Sigmoid colon (tissue), 7 donors: ENCODE data around the gene HAL. TPM values are rescaled to one million over a fixed set of nuclear protein-coding genes. Genes with fewer than 3 reads are reported as not detected.

Experiments
- DNase-seq: peaks from one replicate; pipeline ENCODE4 v3.0.0-alpha.2; 2019
- H3K27ac ChIP-seq, 4 donors: fragments of 200-600 bp; sonication (generic); one replicate each; pipeline ENCODE4 v1.5.1; 2016 to 2019; ENCODE audit warnings: mild to moderate bottlenecking in 1 of 4
- H3K27me3 ChIP-seq, 3 donors: fragments of 200-600 bp; sonication (generic); one replicate each; pipeline ENCODE4 v1.5.1; 2019; ENCODE audit warnings: mild to moderate bottlenecking in 1 of 3
- H3K36me3 ChIP-seq, 4 donors: fragments of 200-600 bp; sonication (generic); one replicate each; pipeline ENCODE4 v1.5.1; 2016 to 2019
- H3K4me1 ChIP-seq, 4 donors: fragments of 200-600 bp; sonication (generic); one replicate each; pipeline ENCODE4 v1.5.1; 2017 to 2019
- H3K4me3 ChIP-seq, 4 donors: fragments of 200-600 bp; sonication (generic); one replicate each; pipeline ENCODE4 v1.5.1; 2017 to 2019; ENCODE audit warnings: mild to moderate bottlenecking in 2 of 4, moderate library complexity in 1 of 4
- H3K9me3 ChIP-seq, 4 donors: fragments of 200-600 bp in 3 of 4; sonication (generic) in 3 of 4; one replicate each; pipeline versions ENCODE4 v1.5.1 to v1.6.1; 2013 to 2019
- CTCF ChIP-seq, 4 experiments: fragments of 450-650 bp in 3 of 4; fragments of 200-600 bp in 1 of 4; IDR thresholded peaks; one replicate each; pipeline ENCODE4 v1.5.1; 2016 to 2019; ENCODE audit warnings: antibody characterized with exemption in 4 of 4, mild to moderate bottlenecking in 3 of 4, moderate library complexity in 2 of 4
- EP300 ChIP-seq, 4 donors: sonication (generic); formaldehyde crosslinking; IDR thresholded peaks; one replicate each; pipeline ENCODE4 v1.6.1; 2017; ENCODE audit warnings: antibody characterized with exemption in 4 of 4
- POLR2A ChIP-seq, 2 donors: fragments of 450-650 bp; IDR thresholded peaks; one replicate each; pipeline ENCODE4 v1.6.1; 2016; ENCODE audit warnings: antibody characterized with exemption in 2 of 2, mild to moderate bottlenecking in 2 of 2, moderate library complexity in 2 of 2
- POLR2AphosphoS5 ChIP-seq, 4 donors: sonication (generic); formaldehyde crosslinking; IDR thresholded peaks; one replicate each; pipeline ENCODE4 v1.6.1; 2017; ENCODE audit warnings: antibody characterized with exemption in 4 of 4
- WGBS, 2 donors: extraction: QIAGEN DNeasy Blood & Tissue Kit; methylation state at CpG; one replicate each; pipeline ENCODE4 v1.1.7; 2013; 5-methylcytosine and 5-hydroxymethylcytosine counted together
- intact Hi-C: fragments of 100-400 bp; cut with DNase I; formaldehyde crosslinking; loops from one replicate; pipeline ENCODE4 v1.15.1; 2023
- polyA plus RNA-seq, 3 donors: library from polyadenylated mRNA; stranded (reverse); fragments of 200-250 nt; gene quantifications; one replicate each; pipeline ENCODE4 v1.2.3, GENCODE V29; 2013
- total RNA-seq, 4 donors: library from RNA; depleted of rRNA; stranded (reverse); fragments of >200 nt; gene quantifications; one replicate each; pipeline ENCODE4 v1.1.0, GENCODE V29; 2016
- donor health status: healthy with polysubstance abuse.
- donor health status: Bipolar disorder and iron deficiency.
- donor health status: healthy.

Gene HAL
- under 1 TPM in 1 of 4 donors, not detected in 3; 0.14 TPM for total RNA-seq
- under 1 TPM; under 0.01 to 0.46 (median 0.39) TPM for polyA plus RNA-seq

GRCh38 chr12:95996034-95996658, at the start of gene HAL:
Gene HAL, minus strand, starts transcription at chr12:95996344. Its CDS starts 434 bp downstream, at chr12:95995910.
- peaks cover 0 to 15% (median 2%) of the 10 kb centered on the region in 4 donors for H3K36me3 ChIP-seq
- 29 to 69% methylated on average over 7 of the region's 7 CpGs for WGBS, 2 donors
- TF ChIP-seq POLR2A (IDR thresholded peaks at IDR 0.05) (no peak), CTCF (IDR thresholded peaks at IDR 0.05) (no peak), POLR2AphosphoS5 (IDR thresholded peaks at IDR 0.05) (no peak), EP300 (IDR thresholded peaks at IDR 0.05) (no peak)
- H3K27me3 ChIP-seq = no peaks in the 10 kb centered on the region
- H3K9me3 ChIP-seq = no peaks in the 10 kb centered on the region
- H3K4me1 ChIP-seq = no peaks in the 10 kb centered on the region
- intact Hi-C loops = loop anchor here (2.0 to 5.0 kb wide), 2 partner anchors 77 to 414 kb away; no protein-coding TSS in a partner anchor
- no peak for DNase-seq
- no peak within 1 kb of the TSS for H3K4me3 ChIP-seq
- no peak within 1 kb of the TSS for H3K27ac ChIP-seq

- Histone ChIP-seq H3K27ac (no peak overlapping the region), H3K9me3 (no peaks in the 10 kb centered on the region), H3K36me3 (no peaks in the 10 kb centered on the region), H3K27me3 (no peaks in the 10 kb centered on the region), H3K4me3 (no peak overlapping the region), H3K4me1 (peaks cover 0 to 8% (median 0%) of the 10 kb centered on the region in 4 donors)
- no peak for DNase-seq
- intact Hi-C loops = no loop called here
- 73 to 86% methylated on average over 7 of the region's 7 CpGs for WGBS, 2 donors
- TF ChIP-seq EP300 (IDR thresholded peaks at IDR 0.05) = no peak
- no peak for TF ChIP-seq CTCF (IDR thresholded peaks at IDR 0.05)
- TF ChIP-seq POLR2A (IDR thresholded peaks at IDR 0.05) = no peak
- no peak for TF ChIP-seq POLR2AphosphoS5 (IDR thresholded peaks at IDR 0.05)
These were observed 49.4 kb upstream of the HAL start for GRCh38 chr12:96045566-96045965.

GRCh38 chr12:96044943-96045290, 48.8 kb upstream of the HAL start:
- Histone ChIP-seq H3K9me3 (no peaks in the 10 kb centered on the region), H3K36me3 (no peaks in the 10 kb centered on the region), H3K4me3 (no peak overlapping the region), H3K4me1 (peaks cover 0 to 8% (median 0%) of the 10 kb centered on the region in 4 donors), H3K27ac (no peak overlapping the region), H3K27me3 (no peaks in the 10 kb centered on the region)
- TF ChIP-seq CTCF (IDR thresholded peaks at IDR 0.05) = no peak
- no peak for TF ChIP-seq POLR2AphosphoS5 (IDR thresholded peaks at IDR 0.05)
- TF ChIP-seq EP300 (IDR thresholded peaks at IDR 0.05) = no peak
- TF ChIP-seq POLR2A (IDR thresholded peaks at IDR 0.05) = no peak
- intact Hi-C loops = no loop called here
- DNase-seq = no peak
- WGBS, 2 donors = 95% methylated on average over 2 of the region's 2 CpGs

GRCh38 chr12:96044017-96044942, 48.1 kb upstream of the HAL start:
- Histone ChIP-seq H3K4me3 (no peak overlapping the region), H3K9me3 (no peaks in the 10 kb centered on the region), H3K27ac (no peak overlapping the region), H3K36me3 (no peaks in the 10 kb centered on the region), H3K4me1 (peaks cover 0 to 8% (median 0%) of the 10 kb centered on the region in 4 donors), H3K27me3 (no peaks in the 10 kb centered on the region)
- no peak for DNase-seq
- 76 to 77% methylated on average over 10 of the region's 10 CpGs for WGBS, 2 donors
- intact Hi-C loops = no loop called here
- TF ChIP-seq EP300 (IDR thresholded peaks at IDR 0.05) = no peak
- TF ChIP-seq POLR2A (IDR thresholded peaks at IDR 0.05) = no peak
- no peak for TF ChIP-seq CTCF (IDR thresholded peaks at IDR 0.05)
- no peak for TF ChIP-seq POLR2AphosphoS5 (IDR thresholded peaks at IDR 0.05)
